Adipocyte (in vitro differentiated cells): ENCODE data around the gene C1QTNF8.

Experiments
- DNase-seq: peaks from one replicate; pipeline ENCODE4 v3.0.0-alpha.2; 2015; ENCODE audit warnings: low read depth
- H3K27me3 ChIP-seq: replicated peaks from 2 replicates; pipeline ENCODE4 v1.7.0; 2013; ENCODE audit warnings: mild to moderate bottlenecking, low read length, moderate library complexity; ENCODE audit not compliant: control insufficient read depth, insufficient read depth
- H3K36me3 ChIP-seq: 2 replicates; pipeline ENCODE4 v1.7.0; 2013; ENCODE audit warnings: low read length, mild to moderate bottlenecking, moderate library complexity; ENCODE audit not compliant: control insufficient read depth, insufficient read depth, severe bottlenecking
- H3K4me1 ChIP-seq: 2 replicates; pipeline ENCODE4 v1.7.0; 2013; ENCODE audit warnings: mild to moderate bottlenecking, low read length, moderate library complexity; ENCODE audit not compliant: control insufficient read depth, insufficient read depth
- H3K4me3 ChIP-seq: 2 replicates; pipeline ENCODE4 v1.7.0; 2013; ENCODE audit warnings: mild to moderate bottlenecking, low read length, moderate library complexity
- H3K9ac ChIP-seq: 2 replicates; pipeline ENCODE4 v1.7.0; 2013; ENCODE audit warnings: mild to moderate bottlenecking, low read length, moderate library complexity
- H3K9me3 ChIP-seq: 2 replicates; pipeline ENCODE4 v1.7.0; 2013; ENCODE audit warnings: mild to moderate bottlenecking, low read length, moderate library complexity; ENCODE audit not compliant: control insufficient read depth

The C1QTNF8 gene

DNA sequence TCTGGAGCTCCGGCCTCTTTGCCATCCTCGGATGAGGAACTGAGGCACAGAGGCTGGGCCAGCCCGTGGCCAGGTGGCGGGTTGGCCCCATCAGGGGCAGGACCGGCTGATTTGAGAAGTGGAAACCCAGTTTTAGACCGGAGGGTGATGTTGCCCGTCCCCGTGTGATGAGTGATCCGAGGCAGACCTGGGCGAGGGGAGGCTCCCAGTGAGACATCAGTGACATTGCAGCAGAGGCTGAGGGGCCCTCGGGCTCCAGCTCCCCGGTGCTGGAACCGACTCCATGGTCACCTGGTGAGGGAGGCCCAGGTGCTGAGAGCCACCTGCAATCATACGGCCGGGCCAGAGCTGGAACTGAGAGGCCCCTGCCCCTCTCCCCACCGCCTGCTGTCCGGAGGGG is 30.0 kb upstream of the C1QTNF8 start:
- no peaks in the 10 kb centered on the region for H3K9me3 ChIP-seq
- peaks cover 8% of the 10 kb centered on the region for H3K27me3 ChIP-seq
- no peaks in the 10 kb centered on the region for H3K36me3 ChIP-seq
- no peaks in the 10 kb centered on the region for H3K4me1 ChIP-seq
- no peak overlapping the region for H3K9ac ChIP-seq
- no peak for DNase-seq
- no peak overlapping the region for H3K4me3 ChIP-seq

- peaks cover 10% of the 10 kb centered on the region for H3K27me3 ChIP-seq
- H3K9me3 ChIP-seq, result no peaks in the 10 kb centered on the region
- H3K9ac ChIP-seq, result no peak overlapping the region
- no peak overlapping the region for H3K4me3 ChIP-seq
- no peaks in the 10 kb centered on the region for H3K36me3 ChIP-seq
- DNase-seq, result peak; percentile 10
- no peaks in the 10 kb centered on the region for H3K4me1 ChIP-seq
These were observed 29.4 kb upstream of the C1QTNF8 start for GRCh38 chr16:1125471-1125870.

DNA sequence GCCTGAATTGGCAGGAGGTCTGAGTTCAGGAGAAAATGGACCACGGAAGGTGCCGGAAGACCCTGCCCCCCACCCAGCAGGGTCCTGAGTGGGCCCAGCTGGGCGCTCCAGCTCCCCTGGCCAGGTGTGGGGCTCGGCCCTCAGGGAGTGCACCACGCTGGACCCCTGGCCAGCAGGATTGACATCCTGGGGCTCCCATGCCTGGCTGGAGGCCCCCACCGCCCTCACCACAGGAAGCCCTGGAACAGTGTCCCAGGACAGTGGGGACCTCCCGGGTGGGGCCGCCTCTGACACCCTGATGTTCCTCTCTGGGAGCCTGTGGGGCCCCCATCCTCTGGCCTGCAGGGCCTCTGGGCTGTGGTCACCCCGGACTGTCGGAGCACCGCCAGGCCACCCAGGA is 28.8 kb upstream of the C1QTNF8 start:
- Histone ChIP-seq H3K4me3 (no peak overlapping the region), H3K9me3 (no peaks in the 10 kb centered on the region), H3K36me3 (no peaks in the 10 kb centered on the region), H3K27me3 (peaks cover 16% of the 10 kb centered on the region), H3K9ac (no peak overlapping the region), H3K4me1 (no peaks in the 10 kb centered on the region)
- DNase-seq, result no peak

GRCh38 chr16:1124291-1124690 is 28.2 kb upstream of the C1QTNF8 start:
- no peak overlapping the region for H3K9ac ChIP-seq
- DNase-seq, result no peak
- H3K36me3 ChIP-seq, result no peaks in the 10 kb centered on the region
- H3K4me1 ChIP-seq, result no peaks in the 10 kb centered on the region
- no peak overlapping the region for H3K4me3 ChIP-seq
- H3K9me3 ChIP-seq, result no peaks in the 10 kb centered on the region
- peaks cover 16% of the 10 kb centered on the region for H3K27me3 ChIP-seq

DNA sequence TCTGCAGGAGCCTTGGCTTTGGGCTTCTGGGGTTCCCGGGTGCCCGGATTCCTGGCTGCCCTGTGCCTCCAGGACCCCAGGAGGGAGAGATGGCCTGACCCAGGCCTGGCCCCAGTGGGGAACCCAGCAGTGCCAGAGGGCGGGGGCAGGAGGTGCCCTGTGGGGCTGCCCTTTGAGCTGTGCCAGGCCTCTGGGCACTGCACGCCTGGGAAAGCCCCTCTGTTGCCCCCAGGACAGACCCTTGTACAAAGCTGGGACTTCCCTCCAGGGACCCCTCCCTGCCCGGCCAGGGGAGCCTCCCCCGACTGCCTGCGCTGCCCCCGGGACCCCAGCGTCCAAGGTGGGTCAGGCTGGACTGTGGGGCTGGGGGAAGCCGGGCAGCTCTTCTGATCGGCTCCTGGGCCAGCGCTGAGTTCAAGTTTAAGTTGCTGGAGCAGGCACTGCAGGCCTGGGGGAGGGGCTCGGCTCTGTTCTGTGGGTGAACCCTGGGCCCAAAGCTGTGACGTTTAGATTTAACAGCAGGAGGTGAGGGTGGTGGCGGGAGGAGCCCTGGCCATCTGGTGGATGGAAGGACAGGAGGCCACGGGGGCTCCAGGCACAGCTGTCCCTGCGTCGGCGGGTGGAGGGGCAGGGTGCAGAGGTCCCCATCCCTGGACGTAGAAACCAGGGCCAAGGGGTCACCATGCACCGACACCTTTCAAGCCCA is 27.6 kb upstream of the C1QTNF8 start:
- Histone ChIP-seq H3K4me1 (no peaks in the 10 kb centered on the region), H3K9me3 (no peaks in the 10 kb centered on the region), H3K9ac (no peak overlapping the region), H3K4me3 (no peak overlapping the region), H3K27me3 (peaks cover 16% of the 10 kb centered on the region), H3K36me3 (no peaks in the 10 kb centered on the region)
- DNase-seq, result no peak

GRCh38 chr16:1122398-1122765 is 26.3 kb upstream of the C1QTNF8 start:
- H3K9ac ChIP-seq, result no peak overlapping the region
- H3K4me1 ChIP-seq, result no peaks in the 10 kb centered on the region
- H3K36me3 ChIP-seq, result no peaks in the 10 kb centered on the region
- H3K9me3 ChIP-seq, result no peaks in the 10 kb centered on the region
- peaks cover 22% of the 10 kb centered on the region for H3K27me3 ChIP-seq
- H3K4me3 ChIP-seq, result no peak overlapping the region
- no peak for DNase-seq

DNA sequence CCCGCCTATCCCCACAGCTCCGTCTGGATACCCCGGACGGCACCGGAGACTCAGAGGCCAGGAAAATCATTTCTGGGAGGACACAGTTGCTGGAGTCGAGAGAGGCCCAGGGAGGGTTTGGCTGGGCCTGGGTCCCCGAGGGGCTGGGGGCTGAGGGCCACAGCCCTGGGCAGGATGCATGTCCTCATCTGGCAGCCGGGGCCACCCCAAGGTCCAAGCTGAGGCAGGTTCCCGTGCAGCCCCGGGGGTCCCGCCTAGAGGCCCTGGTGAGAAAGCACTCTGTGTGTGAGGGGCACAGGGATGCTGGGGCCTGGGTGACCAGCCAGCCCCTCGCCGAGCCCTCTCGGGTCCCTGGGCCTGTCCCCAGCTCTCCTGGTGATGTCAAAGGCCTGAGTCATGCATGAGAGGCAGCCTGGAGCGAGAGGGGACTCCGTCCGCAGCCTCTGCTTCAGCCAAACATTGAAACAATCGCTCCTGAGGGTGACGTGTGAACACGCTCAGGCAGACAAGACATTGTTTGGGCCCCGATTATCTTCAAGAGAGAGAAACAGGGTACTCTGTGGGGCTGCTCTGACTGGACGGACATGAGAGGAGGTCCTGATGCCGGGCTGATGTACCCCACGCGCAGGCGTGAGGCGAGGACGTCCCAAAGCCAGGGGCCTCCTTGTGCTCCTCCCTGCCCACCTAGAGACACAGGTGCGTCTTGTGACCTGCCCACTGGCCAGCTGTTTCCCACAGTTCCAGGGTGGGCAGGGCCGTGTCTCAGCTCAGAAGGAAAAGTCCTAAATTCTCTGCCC is 25.8 kb upstream of the C1QTNF8 start:
- no peaks in the 10 kb centered on the region for H3K4me1 ChIP-seq

DNA sequence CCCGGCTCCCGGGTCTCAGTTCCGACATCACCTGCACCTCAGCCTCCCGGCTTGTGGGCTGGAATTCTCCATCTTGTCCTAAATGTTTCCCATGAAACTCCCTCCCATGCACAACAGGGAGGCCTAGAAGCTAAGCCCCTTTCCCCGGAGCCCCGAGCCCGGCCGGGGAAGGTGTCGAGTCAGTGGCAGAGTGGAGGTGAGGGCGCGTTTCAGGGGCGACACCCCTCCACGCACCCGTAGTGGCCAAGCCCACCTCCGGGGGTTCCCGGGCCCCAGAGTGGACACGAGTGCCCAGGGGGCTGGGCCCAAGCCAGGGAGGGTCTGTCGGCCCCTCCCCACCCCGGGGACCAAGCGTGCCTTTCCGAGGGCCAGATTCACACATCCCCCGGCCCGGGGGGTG is 25.0 kb upstream of the C1QTNF8 start:
- Histone ChIP-seq H3K4me1 (no peaks in the 10 kb centered on the region), H3K9ac (no peak overlapping the region)

More for the DNA sequence above, 25.8 kb upstream of the C1QTNF8 start:
- H3K36me3 ChIP-seq, result no peaks in the 10 kb centered on the region
- H3K9me3 ChIP-seq, result no peaks in the 10 kb centered on the region
- H3K9ac ChIP-seq, result no peak overlapping the region
- no peak for DNase-seq
- H3K4me3 ChIP-seq, result no peak overlapping the region
- H3K27me3 ChIP-seq, result peaks cover 24% of the 10 kb centered on the region

GRCh38 chr16:1120577-1120941 is 24.5 kb upstream of the C1QTNF8 start:
- no peak overlapping the region for H3K4me3 ChIP-seq
- no peak for DNase-seq
- no peaks in the 10 kb centered on the region for H3K9me3 ChIP-seq
- no peak overlapping the region for H3K9ac ChIP-seq
- peaks cover 20% of the 10 kb centered on the region for H3K27me3 ChIP-seq
- H3K4me1 ChIP-seq, result no peaks in the 10 kb centered on the region
- H3K36me3 ChIP-seq, result no peaks in the 10 kb centered on the region

More for the DNA sequence above, 25.0 kb upstream of the C1QTNF8 start:
- Histone ChIP-seq H3K36me3 (no peaks in the 10 kb centered on the region), H3K4me3 (no peak overlapping the region), H3K9me3 (no peaks in the 10 kb centered on the region), H3K27me3 (peaks cover 23% of the 10 kb centered on the region)
- DNase-seq, result no peak

GRCh38 chr16:1119766-1120576 is 23.9 kb upstream of the C1QTNF8 start:
- no peak for DNase-seq
- Histone ChIP-seq H3K4me3 (no peak overlapping the region), H3K9me3 (no peaks in the 10 kb centered on the region), H3K27me3 (peaks cover 17% of the 10 kb centered on the region), H3K4me1 (no peaks in the 10 kb centered on the region), H3K36me3 (no peaks in the 10 kb centered on the region), H3K9ac (no peak overlapping the region)

- no peaks in the 10 kb centered on the region for H3K36me3 ChIP-seq
- H3K9ac ChIP-seq, result no peak overlapping the region
- no peak overlapping the region for H3K4me3 ChIP-seq
- peaks cover 16% of the 10 kb centered on the region for H3K27me3 ChIP-seq
- no peaks in the 10 kb centered on the region for H3K9me3 ChIP-seq
- DNase-seq, result no peak
- H3K4me1 ChIP-seq, result no peaks in the 10 kb centered on the region
These were observed 23.1 kb upstream of the C1QTNF8 start for GRCh38 chr16:1119129-1119528.
